ENCODE results near the gene SPACA5. TPM values are rescaled to one million over a fixed set of nuclear protein-coding genes. Genes with fewer than 3 reads are reported as not detected.

SPACA5 gene
- total and polyA plus RNA-seq, 2 donors (not counting 3 experiments of a cell fraction or from before 2014, with no cell fraction given), result not detected

DNA sequence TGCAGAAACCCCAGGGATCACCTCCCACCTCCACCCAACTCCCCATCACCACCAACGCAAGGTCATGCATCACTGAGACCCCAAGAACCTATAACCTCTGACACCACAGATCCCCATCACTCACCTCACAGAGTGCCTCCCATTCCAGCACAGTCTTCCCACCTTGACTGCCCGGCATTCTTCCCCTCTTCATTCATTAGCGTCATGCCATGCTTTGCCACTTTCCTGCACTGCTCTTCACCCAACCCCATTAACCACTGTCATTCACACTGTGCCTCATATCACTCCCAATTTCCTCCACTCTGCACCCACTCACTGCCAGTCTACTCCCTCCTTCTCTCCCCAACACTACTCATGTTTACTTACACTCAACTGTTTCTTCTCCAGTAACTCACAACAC, 33.6 kb upstream of the SPACA5 start:
- Histone ChIP-seq H3K4me2 (ENCODE audit: insufficient read depth, low read length) (no peak overlapping the region), H3K36me3 (ENCODE audit: control insufficient read depth in 2 of 2, extremely low read depth in 1 of 2, insufficient read depth in 2 of 2, low read length in 2 of 2) (no peaks in the 10 kb centered on the region), H3K27ac (ENCODE audit: insufficient read depth, low read depth, low read length) (no peak overlapping the region), H3K79me2 (ENCODE audit: control insufficient read depth, insufficient read depth, low read length) (no peaks in the 10 kb centered on the region), H4K20me1 (replicated peaks; ENCODE audit: control insufficient read depth, extremely low read depth, insufficient read depth, low read length) (no peaks in the 10 kb centered on the region), H3K9me3 (replicated peaks; ENCODE audit: control insufficient read depth, insufficient read depth, low read length) (peaks cover 4% of the 10 kb centered on the region), H3K27me3 (ENCODE audit: control insufficient read depth in 2 of 2, insufficient read depth in 2 of 2, low read length in 2 of 2) (no peaks in the 10 kb centered on the region), H3K4me1 (ENCODE audit: control insufficient read depth, extremely low read depth, insufficient read depth, low read length) (no peaks in the 10 kb centered on the region), H3K4me3 (replicated peaks in 1 of 3; ENCODE audit: insufficient read depth in 1 of 3, low read depth in 1 of 3, low read length in 3 of 3) (no peak overlapping the region), H3K9ac (replicated peaks; ENCODE audit: extremely low read depth, insufficient read depth, low read length) (no peak overlapping the region), H3K9me1 (replicated peaks; ENCODE audit: control insufficient read depth, extremely low read depth, insufficient read depth, low read length) (no peaks in the 10 kb centered on the region), H2AFZ (ENCODE audit: low read depth, low read length) (no peak overlapping the region)
- dilution Hi-C loops (cut with MboI; ENCODE audit: extremely low pct_ligation_motif_present, low sequenced_read_pairs) (no loop called here), intact Hi-C loops (cut with micrococcal nuclease) (no loop called here)
- CTCF ChIA-PET, result no interaction called here
- POLR2A ChIA-PET, result no interaction called here
- BruUV-seq (replicated peaks), result no TSS peak
- FAIRE-seq (no peak), DNase-seq (ENCODE audit: low read depth, low spot score) (no peak)
- TF ChIP-seq GATA2 (IDR thresholded peaks at IDR 0.05; ENCODE audit: insufficient read depth, insufficient read length, low read depth, low read length), result no peak
- no peak for TF ChIP-seq POLR2AphosphoS5 (IDR thresholded peaks at IDR 0.05; ENCODE audit: insufficient read depth, low read depth, low read length)
- no peak for TF ChIP-seq FOS (IDR thresholded peaks at IDR 0.05; ENCODE audit: borderline replicate concordance, insufficient read depth, low read length)
- no peak for TF ChIP-seq EZH2 (IDR thresholded peaks at IDR 0.05; ENCODE audit: borderline replicate concordance, low read depth, low read length, severe bottlenecking)
- TF ChIP-seq POLR2A (IDR thresholded peaks at IDR 0.05; ENCODE audit: low read depth, low read length), result no peak
- no peak for TF ChIP-seq JUN (IDR thresholded peaks at IDR 0.05; ENCODE audit: borderline replicate concordance, insufficient read depth, insufficient read length, low read depth)
- TF ChIP-seq MYC (IDR thresholded peaks at IDR 0.05; ENCODE audit: low read depth, low read length), result no peak
- TF ChIP-seq, protein P1, sequence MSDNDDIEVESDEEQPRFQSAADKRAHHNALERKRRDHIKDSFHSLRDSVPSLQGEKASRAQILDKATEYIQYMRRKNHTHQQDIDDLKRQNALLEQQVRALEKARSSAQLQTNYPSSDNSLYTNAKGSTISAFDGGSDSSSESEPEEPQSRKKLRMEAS (IDR thresholded peaks at IDR 0.05; ENCODE audit: insufficient read depth, insufficient read length), result no peak
